WERI-Rb-1 (cell line): ENCODE results near the gene THUMPD2.

Experiments used
- DNase-seq: peaks from one replicate; pipeline ENCODE4 v3.0.0-alpha.2; 2020
- H3K27ac ChIP-seq: fragments of 250-450 bp; sonication (Bioruptor Pico); 2 replicates; pipeline ENCODE4 v1.5.1; 2020; ENCODE audit warnings: mild to moderate bottlenecking, moderate library complexity
- H3K27me3 ChIP-seq: fragments of 250-450 bp; sonication (Bioruptor Pico); 2 replicates; pipeline ENCODE4 v1.5.1; 2021; ENCODE audit warnings: mild to moderate bottlenecking, low read depth, moderate library complexity; ENCODE audit not compliant: insufficient read depth, severe bottlenecking
- H3K36me3 ChIP-seq: fragments of 250-450 bp; sonication (Bioruptor Pico); 2 replicates; pipeline ENCODE4 v1.5.1; 2020; ENCODE audit warnings: mild to moderate bottlenecking, moderate library complexity
- H3K4me3 ChIP-seq: 2 replicates; pipeline ENCODE4 v1.5.1; 2011; ENCODE audit warnings: low read depth, mild to moderate bottlenecking, control low read depth, low read length
- H3K9me3 ChIP-seq: fragments of 250-450 bp; sonication (Bioruptor Pico); 2 replicates; pipeline ENCODE4 v1.5.1; 2021; ENCODE audit warnings: mild to moderate bottlenecking, moderate library complexity; ENCODE audit not compliant: severe bottlenecking
- CTCF ChIP-seq: IDR thresholded peaks from 2 replicates; pipeline ENCODE4 v1.5.1; 2011; ENCODE audit warnings: low read depth, mild to moderate bottlenecking, control low read depth, inconsistent platforms, low read length

THUMPD2 gene

GRCh38 chr2:39706945-39707344 is 72.1 kb downstream of the THUMPD2 start:
- Histone ChIP-seq H3K27me3 (no peaks in the 10 kb centered on the region), H3K27ac (no peak overlapping the region), H3K36me3 (no peaks in the 10 kb centered on the region), H3K4me3 (no peak overlapping the region), H3K9me3 (peaks cover 3% of the 10 kb centered on the region)
- no peak for DNase-seq
- no peak for TF ChIP-seq CTCF

- no peak for TF ChIP-seq CTCF
- H3K4me3 ChIP-seq: no peak overlapping the region
- DNase-seq: no peak
- peaks cover 3% of the 10 kb centered on the region for H3K9me3 ChIP-seq
- H3K27me3 ChIP-seq: no peaks in the 10 kb centered on the region
- H3K36me3 ChIP-seq: no peaks in the 10 kb centered on the region
- no peak overlapping the region for H3K27ac ChIP-seq
Observed at GRCh38 chr2:39706312-39706711, 72.7 kb downstream of the THUMPD2 start.

- no peak for DNase-seq
Observed at GRCh38 chr2:39705638-39706037, 73.4 kb downstream of the THUMPD2 start.

GRCh38 chr2:39704540-39704939 is 74.5 kb downstream of the THUMPD2 start:
- Histone ChIP-seq H3K4me3 (no peak overlapping the region), H3K9me3 (peaks cover 3% of the 10 kb centered on the region), H3K27me3 (no peaks in the 10 kb centered on the region), H3K36me3 (no peaks in the 10 kb centered on the region), H3K27ac (no peak overlapping the region)
- no peak for TF ChIP-seq CTCF
- DNase-seq: no peak

More at GRCh38 chr2:39705638-39706037, 73.4 kb downstream of the THUMPD2 start:
- Histone ChIP-seq H3K27me3 (no peaks in the 10 kb centered on the region), H3K9me3 (peaks cover 3% of the 10 kb centered on the region), H3K4me3 (no peak overlapping the region), H3K27ac (no peak overlapping the region), H3K36me3 (no peaks in the 10 kb centered on the region)
- TF ChIP-seq CTCF: no peak

GRCh38 chr2:39703181-39703872 is 75.7 kb downstream of the THUMPD2 start:
- TF ChIP-seq CTCF: no peak
- H3K9me3 ChIP-seq: peaks cover 3% of the 10 kb centered on the region
- H3K27me3 ChIP-seq: no peaks in the 10 kb centered on the region
- no peak overlapping the region for H3K4me3 ChIP-seq
- no peaks in the 10 kb centered on the region for H3K36me3 ChIP-seq
- DNase-seq: no peak
- no peak overlapping the region for H3K27ac ChIP-seq

- Histone ChIP-seq H3K9me3 (peaks cover 3% of the 10 kb centered on the region), H3K36me3 (no peaks in the 10 kb centered on the region), H3K27ac (no peak overlapping the region), H3K27me3 (no peaks in the 10 kb centered on the region), H3K4me3 (no peak overlapping the region)
- no peak for TF ChIP-seq CTCF
- DNase-seq: no peak
Observed at GRCh38 chr2:39701137-39701536, 77.9 kb downstream of the THUMPD2 start.
